Thyroid gland (tissue), 4 donors: Measurements from ENCODE around the gene SZT2. TPM values are rescaled to one million over a fixed set of nuclear protein-coding genes. Genes with fewer than 3 reads are reported as not detected.

Experiments used
- DNase-seq, 2 donors: peaks; one replicate each; pipeline ENCODE4 v3.0.0-alpha.2; 2019
- H3K27ac ChIP-seq, 3 donors: fragments of 200-600 bp; sonication (generic); 1 replicate in 2 of 3; 2 replicates in 1 of 3; pipeline ENCODE4 v1.5.1; 2016 to 2019; ENCODE audit warnings: mild to moderate bottlenecking in 1 of 3, moderate library complexity in 1 of 3
- H3K27me3 ChIP-seq: fragments of 200-600 bp; sonication (generic); one replicate; pipeline ENCODE4 v1.5.1; 2019
- H3K36me3 ChIP-seq, 2 donors: fragments of 200-600 bp; sonication (generic); one replicate each; pipeline ENCODE4 v1.5.1; 2016 to 2019
- H3K4me1 ChIP-seq, 2 donors: fragments of 200-600 bp; sonication (generic); one replicate each; pipeline ENCODE4 v1.5.1; 2017 to 2019
- H3K4me3 ChIP-seq, 3 donors: fragments of 200-600 bp; sonication (generic); replicated peaks in 1 of 3; 1 replicate in 2 of 3; 2 replicates in 1 of 3; pipeline ENCODE4 v1.5.1; 2016; ENCODE audit warnings: mild to moderate bottlenecking in 1 of 3
- H3K9me3 ChIP-seq: fragments of 200-600 bp; sonication (generic); one replicate; pipeline ENCODE4 v1.5.1; 2017
- CTCF ChIP-seq, 6 experiments: fragments of 200-600 bp in 3 of 6; fragments of 450-650 bp in 3 of 6; sonication (generic) in 3 of 6; IDR thresholded peaks; one replicate each; pipeline ENCODE4 v1.5.1; 2016 to 2019; ENCODE audit warnings: antibody characterized with exemption in 6 of 6, mild to moderate bottlenecking in 2 of 6, inconsistent platforms in 1 of 6, moderate library complexity in 1 of 6
- POLR2A ChIP-seq, 2 donors: fragments of 450-650 bp; IDR thresholded peaks; one replicate each; pipeline ENCODE4 v1.6.1; 2017; ENCODE audit warnings: antibody characterized with exemption in 2 of 2, mild to moderate bottlenecking in 2 of 2, moderate library complexity in 1 of 2
- WGBS, 2 donors: methylation state at CpG; one replicate each; pipeline ENCODE4 v1.1.5; 2017; 5-methylcytosine and 5-hydroxymethylcytosine counted together
- intact Hi-C: fragments of 100-400 bp; cut with DNase I; formaldehyde crosslinking; loops from one replicate; pipeline ENCODE4 v1.15.1; 2023
- total RNA-seq, 4 donors: library from RNA; depleted of rRNA; stranded (reverse); fragments of >200 nt; gene quantifications; one replicate each; pipeline ENCODE4 v1.2.3, GENCODE V29; 2016

The SZT2 gene
- total RNA-seq, 4 donors from 2014 or later, result 36.1 to 107 (median 58.2) TPM

GRCh38 chr1:43464681-43465504 is 75.2 kb downstream of the SZT2 start:
- H3K4me3 ChIP-seq, result no peak overlapping the region
- no peak overlapping the region for H3K27ac ChIP-seq
- no peak for TF ChIP-seq CTCF (IDR thresholded peaks at IDR 0.05)
- TF ChIP-seq POLR2A (IDR thresholded peaks at IDR 0.05), result no peak
- intact Hi-C loops, result no loop called here
- H3K36me3 ChIP-seq, result no peaks in the 10 kb centered on the region
- no peaks in the 10 kb centered on the region for H3K27me3 ChIP-seq
- no peaks in the 10 kb centered on the region for H3K9me3 ChIP-seq
- H3K4me1 ChIP-seq, result no peaks in the 10 kb centered on the region
- DNase-seq, result no peak
- WGBS, 2 donors, result 81 to 87% methylated on average over 13 of the region's 13 CpGs

GRCh38 chr1:43465505-43466067 is 75.9 kb downstream of the SZT2 start:
- Histone ChIP-seq H3K36me3 (no peaks in the 10 kb centered on the region), H3K4me3 (no peak overlapping the region), H3K9me3 (no peaks in the 10 kb centered on the region), H3K4me1 (no peaks in the 10 kb centered on the region), H3K27me3 (no peaks in the 10 kb centered on the region), H3K27ac (no peak overlapping the region)
- TF ChIP-seq POLR2A (IDR thresholded peaks at IDR 0.05) (no peak), CTCF (IDR thresholded peaks at IDR 0.05) (no peak)
- intact Hi-C loops, result no loop called here
- DNase-seq, result no peak
- WGBS, 2 donors, result 77 to 80% methylated on average over 3 of the region's 3 CpGs

- Histone ChIP-seq H3K9me3 (no peaks in the 10 kb centered on the region), H3K4me1 (no peaks in the 10 kb centered on the region), H3K27me3 (no peaks in the 10 kb centered on the region), H3K36me3 (no peaks in the 10 kb centered on the region), H3K4me3 (no peak overlapping the region), H3K27ac (no peak overlapping the region)
- no peak for TF ChIP-seq CTCF (IDR thresholded peaks at IDR 0.05)
- TF ChIP-seq POLR2A (IDR thresholded peaks at IDR 0.05), result no peak
- no peak for DNase-seq
- intact Hi-C loops, result no loop called here
- WGBS, 2 donors, result 56 to 64% methylated on average over 2 of the region's 2 CpGs
Observed at GRCh38 chr1:43466403-43466802, 76.7 kb downstream of the SZT2 start.

GRCh38 chr1:43468414-43468813 is 78.7 kb downstream of the SZT2 start:
- H3K27ac ChIP-seq, result no peak overlapping the region
- no peak for TF ChIP-seq CTCF (IDR thresholded peaks at IDR 0.05)
- no peak for TF ChIP-seq POLR2A (IDR thresholded peaks at IDR 0.05)
- no peaks in the 10 kb centered on the region for H3K27me3 ChIP-seq
- 84 to 100% methylated on average over 1 to 3 of the region's 3 CpGs for WGBS, 2 donors
- DNase-seq, result no peak
- H3K4me1 ChIP-seq, result no peaks in the 10 kb centered on the region
- intact Hi-C loops, result no loop called here
- no peaks in the 10 kb centered on the region for H3K36me3 ChIP-seq
- H3K9me3 ChIP-seq, result no peaks in the 10 kb centered on the region
- H3K4me3 ChIP-seq, result no peak overlapping the region

- DNase-seq, result no peak
- TF ChIP-seq CTCF (IDR thresholded peaks at IDR 0.05) (no peak), POLR2A (IDR thresholded peaks at IDR 0.05) (no peak)
- Histone ChIP-seq H3K36me3 (no peaks in the 10 kb centered on the region), H3K27ac (no peak overlapping the region), H3K4me3 (no peak overlapping the region), H3K9me3 (no peaks in the 10 kb centered on the region), H3K4me1 (no peaks in the 10 kb centered on the region), H3K27me3 (no peaks in the 10 kb centered on the region)
- intact Hi-C loops, result no loop called here
- WGBS, 2 donors, result 81 to 92% methylated on average over 1 of the region's 1 CpG
Observed at GRCh38 chr1:43469932-43470331, 80.2 kb downstream of the SZT2 start.
